Calu3 (cell line): ENCODE measurements around the gene LAMTOR3. TPM values are rescaled to one million over a fixed set of nuclear protein-coding genes. Genes with fewer than 3 reads are reported as not detected.
A peak's percentile ranks its signal among the peaks of the same experiment; 100 is the strongest.

Experiments used
- BruUV-seq: library from RNA; stranded (reverse); fragments of 400-500 nt; replicated peaks from 2 replicates; lab custom pipeline; 2021; lab: Mats Ljungman, UMichigan
- CTCF ChIA-PET: fragments of 300-600 bp; sonication (Branson Sonifier 250); formaldehyde crosslinking; loops from one replicate; lab custom pipeline; 2022; ENCODE audit warnings: antibody characterized with exemption; lab: Charles Lee
- DNase-seq: peaks from one replicate; pipeline ENCODE4 v3.0.0; 2022
- H3K27ac Mint-ChIP-seq: one replicate; pipeline ENCODE4 v1.8.0; 2022; ENCODE audit warnings: mixed read lengths; ENCODE audit not compliant: unreplicated experiment
- H3K27me3 Mint-ChIP-seq: one replicate; pipeline ENCODE4 v1.8.0; 2022; ENCODE audit warnings: mixed read lengths; ENCODE audit not compliant: unreplicated experiment
- H3K36me3 Mint-ChIP-seq: one replicate; pipeline ENCODE4 v1.8.0; 2022; ENCODE audit warnings: mild to moderate bottlenecking, moderate library complexity, mixed read lengths; ENCODE audit not compliant: insufficient read depth, unreplicated experiment
- H3K4me1 Mint-ChIP-seq: one replicate; pipeline ENCODE4 v1.8.0; 2022; ENCODE audit warnings: mild to moderate bottlenecking, low read depth, mixed read lengths; ENCODE audit not compliant: unreplicated experiment
- H3K4me3 Mint-ChIP-seq: one replicate; pipeline ENCODE4 v1.8.0; 2022; ENCODE audit warnings: mild to moderate bottlenecking, low read depth, moderate library complexity, mixed read lengths; ENCODE audit not compliant: unreplicated experiment
- H3K9me3 Mint-ChIP-seq: one replicate; pipeline ENCODE4 v1.8.0; 2022; ENCODE audit warnings: low read depth, mixed read lengths; ENCODE audit not compliant: unreplicated experiment
- CTCF ChIP-seq: fragments of 200-600 bp; IDR thresholded peaks from one replicate; pipeline ENCODE4 v1.8.0; 2022; ENCODE audit warnings: antibody characterized with exemption; ENCODE audit not compliant: unreplicated experiment
- intact Hi-C: fragments of 100-400 bp; cut with micrococcal nuclease; formaldehyde crosslinking; loops from one replicate; pipeline ENCODE4 v1.10.0; 2022; ENCODE audit not compliant: unreplicated experiment
- total RNA-seq: library from RNA; stranded (reverse); gene quantifications from 2 replicates; pipeline ENCODE4 v1.2.3, GENCODE V29; 2022

LAMTOR3 gene
- total RNA-seq, 1 experiment from 2014 or later, result 19.2 TPM

- CTCF ChIA-PET, result no interaction called here
- Mint-ChIP-seq H3K4me1 (peaks cover 11% of the 10 kb centered on the region), H3K9me3 (no peaks in the 10 kb centered on the region), H3K27me3 (no peaks in the 10 kb centered on the region), H3K4me3 (no peak overlapping the region), H3K27ac (peak overlapping the region; percentile 41), H3K36me3 (peaks cover 14% of the 10 kb centered on the region)
- DNase-seq, result no peak
- no TSS peak for BruUV-seq
- intact Hi-C loops, result no loop called here
- no peak for TF ChIP-seq CTCF
Measured at GRCh38 chr4:99838927-99839326, 55.3 kb downstream of the LAMTOR3 start.

GRCh38 chr4:99835942-99836341 is 58.3 kb downstream of the LAMTOR3 start:
- CTCF ChIA-PET, result no interaction called here
- BruUV-seq, result no TSS peak
- intact Hi-C loops, result no loop called here
- DNase-seq, result no peak
- Mint-ChIP-seq H3K36me3 (peaks cover 14% of the 10 kb centered on the region), H3K4me1 (peaks cover 11% of the 10 kb centered on the region), H3K27ac (no peak overlapping the region), H3K4me3 (no peak overlapping the region), H3K9me3 (no peaks in the 10 kb centered on the region), H3K27me3 (no peaks in the 10 kb centered on the region)
- TF ChIP-seq CTCF, result no peak

DNA sequence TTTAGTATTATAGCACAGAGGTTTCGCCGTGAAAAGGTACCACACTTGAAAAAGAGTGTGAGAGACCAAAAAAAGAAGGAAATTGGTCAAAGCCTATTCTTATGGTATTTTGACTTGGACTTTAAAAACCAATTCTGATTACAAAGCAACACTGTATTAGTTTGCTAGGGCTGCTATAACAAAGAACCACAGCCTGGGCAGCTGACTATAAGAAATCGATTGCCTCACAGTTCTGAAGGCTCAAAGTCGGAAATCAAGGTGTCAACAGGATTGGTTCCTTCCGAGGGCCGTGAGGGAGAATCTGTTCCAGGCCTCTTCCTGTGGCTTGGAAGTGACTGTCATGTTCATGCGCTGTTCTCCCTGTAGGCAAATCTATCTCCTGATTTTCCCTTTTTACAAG is 59.7 kb downstream of the LAMTOR3 start:
- no peak for TF ChIP-seq CTCF
- BruUV-seq, result no TSS peak
- Mint-ChIP-seq H3K4me1 (peaks cover 18% of the 10 kb centered on the region), H3K27ac (no peak overlapping the region), H3K4me3 (no peak overlapping the region), H3K36me3 (peaks cover 14% of the 10 kb centered on the region), H3K9me3 (no peaks in the 10 kb centered on the region), H3K27me3 (no peaks in the 10 kb centered on the region)
- intact Hi-C loops, result no loop called here
- CTCF ChIA-PET, result no interaction called here
- DNase-seq, result no peak

DNA sequence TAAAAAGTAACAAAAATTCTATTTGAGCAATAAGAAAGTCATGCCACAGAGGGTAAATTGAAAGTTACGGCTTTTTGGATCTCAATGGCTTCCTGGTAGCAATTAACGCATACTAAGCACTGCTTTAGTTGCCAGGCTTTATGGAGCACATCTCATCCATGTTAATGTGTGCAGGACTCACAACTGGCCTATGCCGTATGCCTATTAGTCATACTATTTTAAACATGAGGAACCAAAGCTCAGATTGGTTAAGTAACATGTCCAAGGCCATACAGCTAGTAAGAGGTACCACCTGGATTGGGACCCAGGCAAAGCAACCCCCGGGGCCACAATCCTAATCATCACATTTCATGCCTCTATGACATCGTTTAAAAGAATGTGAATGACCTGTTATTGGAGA is 60.5 kb downstream of the LAMTOR3 start:
- DNase-seq, result no peak
- H3K27ac Mint-ChIP-seq, result no peak overlapping the region
- peaks cover 11% of the 10 kb centered on the region for H3K4me1 Mint-ChIP-seq
- H3K36me3 Mint-ChIP-seq, result peaks cover 11% of the 10 kb centered on the region
- BruUV-seq, result no TSS peak
- no peak overlapping the region for H3K4me3 Mint-ChIP-seq
- no peaks in the 10 kb centered on the region for H3K27me3 Mint-ChIP-seq
- CTCF ChIA-PET, result no interaction called here
- no peaks in the 10 kb centered on the region for H3K9me3 Mint-ChIP-seq
- no peak for TF ChIP-seq CTCF
- intact Hi-C loops, result no loop called here
